RCC 7860 (cell line): ENCODE measurements around the gene GIN1.

ENCODE experiments used
- DNase-seq: peaks from one replicate; pipeline ENCODE4 v3.0.0-alpha.2; 2015; ENCODE audit warnings: low spot score
- FAIRE-seq: peaks from 2 replicates; lab custom pipeline; 2012; peaks lifted over from hg19 to GRCh38; lab: Jason Lieb, UNC

Gene GIN1

DNA sequence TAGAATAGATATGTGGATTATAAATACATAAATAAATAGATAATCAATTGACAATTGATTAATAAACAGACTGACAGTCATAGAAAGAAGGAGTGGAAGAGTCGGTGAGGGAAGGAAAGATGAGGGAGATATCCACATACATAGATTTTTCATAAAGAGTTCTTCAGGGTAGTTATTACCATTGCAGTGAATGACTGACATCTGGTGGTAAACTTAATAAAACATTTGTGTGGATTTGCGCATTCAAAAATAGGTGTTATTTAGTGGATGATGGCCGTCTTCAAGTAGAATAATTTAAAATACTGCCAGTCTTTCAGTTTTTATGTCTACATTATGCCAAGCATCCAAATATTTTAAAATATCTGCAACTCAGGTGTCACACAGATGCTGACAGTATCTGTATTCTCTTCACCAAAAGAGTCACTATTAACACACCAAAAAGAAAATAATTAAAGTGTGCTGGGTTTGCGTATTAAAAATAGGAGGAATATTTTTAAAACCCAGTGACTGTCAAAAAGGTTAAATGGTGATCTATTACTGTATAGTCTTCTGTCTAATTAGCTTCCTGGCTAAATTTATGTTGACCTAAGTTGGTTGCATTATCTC is 78.8 kb downstream of the GIN1 start:
- FAIRE-seq = peak; percentile 48
- DNase-seq = peak; percentile 35

GRCh38 chr5:103037673-103038455 is 82.1 kb downstream of the GIN1 start:
- no peak for FAIRE-seq
- no peak for DNase-seq

GRCh38 chr5:103036601-103037000 is 83.3 kb downstream of the GIN1 start:
- FAIRE-seq = no peak

More at GRCh38 chr5:103036601-103037000, 83.3 kb downstream of the GIN1 start:
- no peak for DNase-seq
